NCI-H460 (cell line): ENCODE measurements around the gene NHERF2. TPM values are rescaled to one million over a fixed set of nuclear protein-coding genes. Genes with fewer than 3 reads are reported as not detected.

Source experiments
- small RNA-seq, 2 experiments: library from RNA; depleted of rRNA; stranded (forward); fragments of <200 nt; gene quantifications; one replicate each; pipeline ENCODE3, GENCODE V24; 2014
- total RNA-seq: library from RNA; depleted of rRNA; stranded (reverse); fragments of >200 nt; shearing (Covaris generic); gene quantifications from 2 replicates; pipeline ENCODE4 v1.2.3, GENCODE V29; 2014; rRNA removed

Gene NHERF2
- total RNA-seq, 1 experiment from 2014 or later = 11.1 TPM

Small RNA genes within 50 kb of the gene (small RNA-seq; reads per million reads assigned to genes)
- gene RN7SL219P = 0 to 0.12 reads per million in 2 experiments

Other genes starting within 250 kb of the NHERF2 start
- 19.7 and 21.0 TPM in 2 replicates for gene SPSB3, start 244.3 kb upstream of the NHERF2 start, total RNA-seq
- gene NUBP2, start 243.9 kb upstream of the NHERF2 start, total RNA-seq = 50.2 and 59.3 TPM in 2 replicates
- not detected in 2 replicates for gene IGFALS, start 233.2 kb upstream of the NHERF2 start, total RNA-seq
- gene HAGH, start 200.1 kb upstream of the NHERF2 start, total RNA-seq = 63.2 and 73.9 TPM in 2 replicates
- gene FAHD1, start 199.7 kb upstream of the NHERF2 start, total RNA-seq = 29.2 and 33.0 TPM in 2 replicates
- gene MEIOB, start 154.7 kb upstream of the NHERF2 start, total RNA-seq = 0.97 and 2.5 TPM in 2 replicates
- 0.97 and 1.2 TPM in 2 replicates for gene HS3ST6, start 108.5 kb upstream of the NHERF2 start, total RNA-seq
- 5.8 and 7.4 TPM in 2 replicates for gene MSRB1, start 83.7 kb upstream of the NHERF2 start, total RNA-seq
- gene RPL3L, start 72.2 kb upstream of the NHERF2 start, total RNA-seq = not detected in 2 replicates
- gene NDUFB10, start 67.4 kb upstream of the NHERF2 start, total RNA-seq = 206 and 240 TPM in 2 replicates
- 5,880 and 6,554 TPM in 2 replicates for gene RPS2, start 62.1 kb upstream of the NHERF2 start, total RNA-seq
- not detected in 2 replicates for gene RNF151, start 60.0 kb upstream of the NHERF2 start, total RNA-seq
- gene TBL3, start 54.8 kb upstream of the NHERF2 start, total RNA-seq = 32.0 and 34.1 TPM in 2 replicates
- 0.84 TPM in 1 of 2 replicates, not detected in the other for gene NOXO1, start 45.4 kb upstream of the NHERF2 start, total RNA-seq
- 26.1 and 30.8 TPM in 2 replicates for gene GFER, start 42.7 kb upstream of the NHERF2 start, total RNA-seq
- 4.0 and 4.5 TPM in 2 replicates for gene SYNGR3, start 36.9 kb upstream of the NHERF2 start, total RNA-seq
- gene ZNF598, start 17.1 kb upstream of the NHERF2 start, total RNA-seq = 35.1 and 37.1 TPM in 2 replicates
- gene NPW, start 7.1 kb upstream of the NHERF2 start, total RNA-seq = 3.4 and 4.8 TPM in 2 replicates
- gene NTHL1, start 20.9 kb downstream of the NHERF2 start, total RNA-seq = 18.0 and 20.2 TPM in 2 replicates
- gene TSC2, start 21.1 kb downstream of the NHERF2 start, total RNA-seq = 33.8 and 38.5 TPM in 2 replicates
- 98.8 and 119 TPM in 2 replicates for gene PKD1, start 109.0 kb downstream of the NHERF2 start, total RNA-seq
- 0.66 and 1.2 TPM in 2 replicates for gene RAB26, start 121.7 kb downstream of the NHERF2 start, total RNA-seq
- gene TRAF7, start 128.9 kb downstream of the NHERF2 start, total RNA-seq = 52.8 and 55.6 TPM in 2 replicates
- 0.50 and 1.5 TPM in 2 replicates for gene CASKIN1, start 169.7 kb downstream of the NHERF2 start, total RNA-seq
- gene MLST8, start 178.6 kb downstream of the NHERF2 start, total RNA-seq = 58.5 and 58.7 TPM in 2 replicates
- gene BRICD5, start 184.0 kb downstream of the NHERF2 start, total RNA-seq = 2.1 and 2.9 TPM in 2 replicates
- gene PGP, start 187.9 kb downstream of the NHERF2 start, total RNA-seq = 8.6 and 11.9 TPM in 2 replicates
- gene E4F1, start 196.7 kb downstream of the NHERF2 start, total RNA-seq = 18.6 and 21.7 TPM in 2 replicates
- 0.84 and 1.6 TPM in 2 replicates for gene DNASE1L2, start 209.5 kb downstream of the NHERF2 start, total RNA-seq
- 87.3 and 107 TPM in 2 replicates for gene ECI1, start 224.7 kb downstream of the NHERF2 start, total RNA-seq
- gene RNPS1, start 241.2 kb downstream of the NHERF2 start, total RNA-seq = 142 and 147 TPM in 2 replicates